Measurements from ENCODE around the gene MOB1B.
"Not testable (repeated sequence)": the region's sequence is repeated elsewhere in the genome, so short reads cannot be mapped to it uniquely, and the experiment has no call there.

The MOB1B gene

GRCh38 chr4:70958681-70959080, 56.5 kb downstream of the MOB1B start:
- DNase-seq = no peak

DNA sequence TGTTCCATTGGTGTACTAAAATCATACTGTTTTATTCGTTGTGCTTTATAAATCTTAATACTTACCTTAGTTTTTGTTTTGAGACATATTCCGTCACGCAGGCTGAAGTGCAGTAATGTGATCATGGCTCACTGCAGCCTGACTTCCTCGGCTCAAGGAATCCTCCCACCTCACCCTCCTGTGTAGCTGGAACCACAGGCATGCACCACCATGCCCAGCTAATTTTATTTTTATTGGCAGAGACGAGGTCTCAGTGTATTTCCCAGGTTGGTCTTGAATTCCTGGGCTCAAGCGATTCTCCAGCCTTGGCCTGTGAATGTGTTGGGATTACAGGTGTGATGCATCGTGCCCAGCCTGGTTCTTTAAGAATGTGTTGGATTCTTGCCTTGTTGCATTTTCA, 66.9 kb downstream of the MOB1B start:
- DNase-seq = no peak

GRCh38 chr4:70976252-70976651, 74.1 kb downstream of the MOB1B start:
- DNase-seq = no peak

DNA sequence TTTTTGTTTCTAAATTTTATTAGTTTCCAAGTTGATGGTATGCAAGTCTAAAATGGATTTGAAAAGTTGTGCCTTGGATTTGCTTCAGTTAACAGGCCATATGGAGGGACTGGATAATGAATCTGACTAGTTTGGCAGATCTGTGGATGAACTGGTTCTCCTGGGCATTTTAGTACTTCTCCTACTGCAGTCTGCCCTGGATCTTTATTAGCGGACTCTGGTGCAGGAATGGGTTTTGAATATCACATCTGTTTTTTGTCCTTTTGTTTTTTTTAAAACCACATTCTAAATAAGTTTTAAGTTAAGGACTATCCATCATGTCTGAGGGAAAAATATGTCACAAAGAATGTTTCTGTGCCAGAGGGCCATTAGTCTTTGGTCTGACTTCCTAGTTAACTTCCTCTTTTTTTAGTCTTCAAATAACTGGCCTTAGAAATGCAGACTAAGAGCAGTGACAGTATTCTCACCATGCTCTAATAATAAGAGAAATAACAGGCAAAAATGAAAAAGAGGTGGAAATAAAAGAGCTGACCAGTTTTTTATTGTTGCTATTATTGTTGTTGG, 77.4 kb downstream of the MOB1B start:
- no peak for DNase-seq

GRCh38 chr4:70980196-70980595, 78.0 kb downstream of the MOB1B start:
- DNase-seq = no peak

GRCh38 chr4:70984106-70984505, 81.9 kb downstream of the MOB1B start:
- DNase-seq = no peak

DNA sequence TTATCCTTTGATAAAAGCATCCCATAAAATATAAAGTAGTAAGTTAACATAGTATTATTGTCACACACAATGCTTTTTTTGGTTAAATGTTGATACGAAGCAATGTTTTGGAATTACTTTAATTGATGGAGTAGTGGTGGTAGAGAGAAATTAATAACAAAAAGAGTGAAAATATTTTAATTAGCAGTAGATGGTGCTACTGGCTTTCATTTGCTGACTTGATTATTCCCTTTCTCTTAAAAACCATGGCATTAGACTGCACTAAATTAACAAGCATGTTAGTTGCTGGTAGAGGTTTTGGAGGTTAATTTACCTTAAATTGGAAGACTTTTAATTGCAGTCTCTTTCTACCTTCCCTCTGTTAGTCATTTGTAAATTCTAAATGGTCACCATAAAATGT, 82.4 kb downstream of the MOB1B start:
- no peak for DNase-seq

DNA sequence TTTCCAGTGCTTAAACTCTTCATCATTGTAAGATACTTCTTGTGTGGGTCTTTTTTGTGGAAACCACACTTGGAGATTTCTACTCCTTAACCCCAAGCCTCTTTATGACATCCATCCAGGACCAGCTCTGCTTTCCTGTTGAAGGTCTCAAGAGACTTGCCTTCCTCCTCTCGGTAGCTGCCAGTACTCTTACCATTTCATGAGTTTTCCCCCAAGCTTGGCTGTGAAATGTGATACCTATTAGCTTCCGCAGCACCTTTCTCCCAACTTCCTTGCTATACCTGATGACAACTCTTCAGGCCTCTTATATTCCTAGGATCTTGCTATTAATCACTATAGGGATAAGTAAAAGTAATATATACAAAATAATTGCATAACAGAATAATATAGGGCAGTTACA, 89.4 kb downstream of the MOB1B start:
- DNase-seq = no peak

DNA sequence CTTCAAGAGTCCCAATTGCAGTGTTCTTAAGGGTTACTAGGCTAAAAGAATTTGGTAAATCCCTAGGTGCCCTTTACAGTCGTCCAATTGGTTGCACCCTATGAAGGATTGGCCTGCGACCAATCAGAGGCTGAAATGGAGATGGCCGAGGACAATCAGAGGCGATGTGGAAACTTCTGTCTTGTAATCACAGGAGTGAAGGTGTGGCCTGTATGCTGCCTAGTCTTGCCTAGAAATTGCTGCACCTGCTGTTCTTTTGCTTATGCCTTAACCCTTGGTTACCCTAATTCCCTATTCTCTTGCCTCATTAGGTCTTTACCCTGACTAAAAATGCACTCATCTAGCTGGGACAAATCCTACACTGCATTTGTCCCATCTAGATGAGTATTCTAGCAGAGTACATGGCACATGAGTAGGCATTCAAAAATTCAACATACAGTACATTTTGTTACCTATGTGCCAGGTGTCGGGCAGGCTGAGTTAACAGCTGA, 90.3 kb downstream of the MOB1B start:
- DNase-seq = no peak

- DNase-seq = peak; percentile 77
These were observed 91.3 kb downstream of the MOB1B start, which contains the start of gene DCK for GRCh38 chr4:70993181-70994068. DCK (plus strand) TSS chr4:70993649; CDS start chr4:70993836, 187 bp downstream.

- no peak for DNase-seq
These were observed 91.8 kb downstream of the MOB1B start for GRCh38 chr4:70994069-70994366.

DNA sequence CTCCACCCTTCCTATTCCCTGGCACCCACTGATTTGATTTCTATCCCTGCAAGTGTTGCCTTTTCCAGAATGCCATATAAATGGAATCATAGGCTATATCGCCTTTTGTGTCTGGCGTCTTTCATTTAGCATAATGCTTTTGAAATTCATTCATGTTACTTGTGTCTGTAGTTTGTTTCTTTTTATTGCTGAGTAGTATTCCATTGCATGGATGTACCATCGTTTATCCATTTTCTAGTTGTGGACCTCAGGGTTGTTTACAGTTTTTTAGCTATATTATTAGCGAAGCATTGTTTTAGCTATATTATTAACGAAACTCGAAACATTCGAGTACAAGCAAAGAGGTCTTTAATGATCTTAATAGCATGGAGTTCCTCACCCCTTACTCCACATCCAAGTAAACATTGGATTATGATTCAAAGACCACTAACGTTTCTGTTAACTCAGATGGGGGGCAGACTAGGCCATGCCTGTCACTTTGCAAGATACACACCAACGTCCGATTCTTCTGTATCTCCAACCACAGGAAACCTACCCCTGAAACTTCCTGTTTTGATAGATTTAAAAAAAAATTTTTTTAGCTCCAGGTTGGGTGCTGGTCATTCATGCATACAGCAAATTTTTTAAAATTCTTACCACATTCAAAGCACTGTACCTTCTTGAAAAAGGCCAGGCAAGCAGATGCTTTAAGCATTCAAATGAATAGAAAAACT, 92.4 kb downstream of the MOB1B start:
- DNase-seq = no peak

GRCh38 chr4:70996018-70996360, 93.8 kb downstream of the MOB1B start:
- no peak for DNase-seq

DNA sequence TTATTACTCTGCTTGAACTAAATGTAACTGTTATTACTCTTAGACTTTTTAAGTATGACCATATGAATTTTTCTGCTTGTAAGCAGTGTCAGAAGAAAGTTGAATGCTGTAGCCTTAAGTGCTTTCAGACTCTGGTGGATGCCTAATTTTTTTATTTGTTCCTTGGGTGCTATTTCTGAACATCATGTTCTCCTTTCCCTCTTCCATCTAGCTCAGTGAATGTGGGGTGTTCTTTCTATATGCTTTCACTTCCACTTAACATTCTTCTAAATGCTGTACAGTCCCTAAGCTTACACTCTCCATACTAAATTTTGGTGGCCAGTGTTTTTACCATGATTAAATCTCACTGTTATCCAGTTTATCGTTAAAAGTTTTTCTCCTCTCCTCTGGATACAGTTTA, 94.9 kb downstream of the MOB1B start:
- DNase-seq = no peak

DNA sequence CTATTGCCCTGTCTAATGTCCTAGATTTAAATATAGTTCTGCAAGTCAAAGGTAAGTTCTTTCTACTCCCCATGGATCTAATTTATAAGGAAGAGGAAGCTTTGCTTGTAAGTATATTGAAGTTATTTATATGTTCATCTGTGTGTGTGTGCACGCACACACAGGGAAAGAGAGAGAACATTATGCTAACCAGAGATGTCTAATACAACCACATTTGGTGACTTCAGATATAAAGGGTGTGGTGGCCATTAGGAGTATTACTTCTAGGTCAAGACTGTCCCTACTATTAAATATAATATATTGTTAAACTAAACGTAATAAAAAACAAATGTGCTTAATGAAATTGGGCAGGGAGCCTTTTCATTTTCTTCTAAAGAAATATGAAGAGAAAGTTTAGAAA, 95.4 kb downstream of the MOB1B start:
- DNase-seq = no peak

- not testable (repeated sequence) for DNase-seq
These were observed 97.5 kb downstream of the MOB1B start for GRCh38 chr4:70999639-71000038.

GRCh38 chr4:71001363-71001762, 99.2 kb downstream of the MOB1B start:
- not testable (repeated sequence) for DNase-seq

- DNase-seq = peak; percentile 40
These were observed 102.2 kb downstream of the MOB1B start for GRCh38 chr4:71004281-71004851.

GRCh38 chr4:71005025-71005424, 102.9 kb downstream of the MOB1B start:
- DNase-seq = not testable (repeated sequence)

DNA sequence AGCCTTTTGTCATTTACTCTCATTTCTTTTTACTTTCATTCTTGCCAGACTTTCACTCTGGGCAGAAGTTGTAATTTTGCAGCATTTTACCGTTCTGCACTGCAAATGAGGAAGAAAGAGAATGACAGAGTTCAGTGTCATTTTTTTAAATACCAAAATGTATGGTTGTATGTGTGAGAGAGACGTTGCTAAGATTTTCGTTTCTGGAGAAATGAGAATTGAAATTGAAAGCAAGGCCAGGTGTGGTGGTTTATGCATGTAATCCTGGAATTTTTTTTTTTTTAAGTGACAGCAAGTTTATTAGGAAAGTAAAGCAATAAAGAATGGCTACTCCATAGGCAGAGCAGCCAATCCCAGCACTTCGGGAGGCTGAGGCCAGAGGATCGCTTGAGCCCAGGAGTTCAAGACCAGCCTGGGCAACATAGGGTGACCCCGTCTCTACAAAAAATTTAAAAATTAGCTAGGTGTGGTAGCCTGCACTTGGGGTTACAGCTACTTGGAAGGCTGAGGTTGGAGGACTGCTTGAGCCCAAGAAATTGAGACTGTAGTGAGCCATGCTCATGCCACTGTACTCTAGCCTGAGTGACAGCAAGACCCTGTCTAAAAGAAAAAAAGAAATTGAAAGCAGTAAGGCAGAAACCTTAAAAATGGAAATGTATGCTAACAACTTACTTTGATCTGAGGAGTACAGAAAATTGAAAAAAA, 104.2 kb downstream of the MOB1B start:
- DNase-seq = no peak

- DNase-seq = no peak
These were observed 106.0 kb downstream of the MOB1B start for GRCh38 chr4:71008196-71008595.

GRCh38 chr4:71009086-71009485, 106.9 kb downstream of the MOB1B start:
- no peak for DNase-seq
